Upper lobe of right lung (tissue), 1 donor: ENCODE measurements around the gene SLC9A6. TPM values are rescaled to one million over a fixed set of nuclear protein-coding genes. Genes with fewer than 3 reads are reported as not detected.

Experiments
- ATAC-seq: fragments of 200-7000 bp; cut with Tn5 transposase; one replicate; pipeline ENCODE4 v1.9.1; 2020; ENCODE audit warnings: mild to moderate bottlenecking, moderate library complexity
- DNase-seq: peaks from one replicate; pipeline ENCODE4 v3.0.0-alpha.2; 2020
- H3K27ac ChIP-seq: fragments of 200-600 bp; one replicate; pipeline ENCODE4 v1.8.0; 2022
- H3K27me3 ChIP-seq: fragments of 200-600 bp; one replicate; pipeline ENCODE4 v1.8.0; 2022; ENCODE audit warnings: mild to moderate bottlenecking
- H3K36me3 ChIP-seq: fragments of 200-600 bp; one replicate; pipeline ENCODE4 v1.8.0; 2022
- H3K4me1 ChIP-seq: fragments of 200-600 bp; one replicate; pipeline ENCODE4 v1.8.0; 2022
- H3K4me3 ChIP-seq: fragments of 200-600 bp; one replicate; pipeline ENCODE4 v1.8.0; 2022; ENCODE audit warnings: mild to moderate bottlenecking
- H3K9me3 ChIP-seq: fragments of 200-600 bp; one replicate; pipeline ENCODE4 v1.8.0; 2022
- intact Hi-C: fragments of 100-400 bp; cut with DNase I; formaldehyde crosslinking; loops from one replicate; pipeline ENCODE4 v1.11.0; 2022
- total RNA-seq: library from RNA; stranded (reverse); fragmentation: NEBNext Ultra II Directional; extraction: Animal tissue kit (Norgen Biotek cat#: 25700); gene quantifications from one replicate; pipeline ENCODE4 v1.2.1, GENCODE V29; 2021
- TF ChIP-seq, protein P1 (sequence below): fragments of 200-600 bp; IDR thresholded peaks from one replicate; pipeline ENCODE4 v1.8.0; 2022; ENCODE audit warnings: antibody characterized with exemption
- donor health status: DM: no; HTN: yes; CAD: no; lungs with severe emphysema.

The SLC9A6 gene
- total RNA-seq, 1 donor from 2014 or later: 13.2 TPM

GRCh38 chrX:135984256-135984655 is 979 bp upstream of the SLC9A6 start:
- intact Hi-C loops: no loop called here
- Histone ChIP-seq H3K4me3 (peak overlapping the region; percentile 66), H3K27me3 (no peaks in the 10 kb centered on the region), H3K36me3 (no peaks in the 10 kb centered on the region), H3K4me1 (peaks cover 10% of the 10 kb centered on the region), H3K9me3 (no peaks in the 10 kb centered on the region), H3K27ac (peak overlapping the region; percentile 76)
- TF ChIP-seq, protein P1, sequence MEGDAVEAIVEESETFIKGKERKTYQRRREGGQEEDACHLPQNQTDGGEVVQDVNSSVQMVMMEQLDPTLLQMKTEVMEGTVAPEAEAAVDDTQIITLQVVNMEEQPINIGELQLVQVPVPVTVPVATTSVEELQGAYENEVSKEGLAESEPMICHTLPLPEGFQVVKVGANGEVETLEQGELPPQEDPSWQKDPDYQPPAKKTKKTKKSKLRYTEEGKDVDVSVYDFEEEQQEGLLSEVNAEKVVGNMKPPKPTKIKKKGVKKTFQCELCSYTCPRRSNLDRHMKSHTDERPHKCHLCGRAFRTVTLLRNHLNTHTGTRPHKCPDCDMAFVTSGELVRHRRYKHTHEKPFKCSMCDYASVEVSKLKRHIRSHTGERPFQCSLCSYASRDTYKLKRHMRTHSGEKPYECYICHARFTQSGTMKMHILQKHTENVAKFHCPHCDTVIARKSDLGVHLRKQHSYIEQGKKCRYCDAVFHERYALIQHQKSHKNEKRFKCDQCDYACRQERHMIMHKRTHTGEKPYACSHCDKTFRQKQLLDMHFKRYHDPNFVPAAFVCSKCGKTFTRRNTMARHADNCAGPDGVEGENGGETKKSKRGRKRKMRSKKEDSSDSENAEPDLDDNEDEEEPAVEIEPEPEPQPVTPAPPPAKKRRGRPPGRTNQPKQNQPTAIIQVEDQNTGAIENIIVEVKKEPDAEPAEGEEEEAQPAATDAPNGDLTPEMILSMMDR: no peak
- ATAC-seq (no peak), DNase-seq (no peak)

GRCh38 chrX:135984791-135985156 is 461 bp upstream of the SLC9A6 start:
- Histone ChIP-seq H3K36me3 (no peaks in the 10 kb centered on the region), H3K4me1 (peaks cover 10% of the 10 kb centered on the region), H3K4me3 (peak overlapping the region; percentile 66), H3K27ac (peak overlapping the region; percentile 76), H3K9me3 (no peaks in the 10 kb centered on the region), H3K27me3 (no peaks in the 10 kb centered on the region)
- no peak for DNase-seq
- intact Hi-C loops: no loop called here
- no peak for ATAC-seq
- TF ChIP-seq, protein P1: no peak

DNA sequence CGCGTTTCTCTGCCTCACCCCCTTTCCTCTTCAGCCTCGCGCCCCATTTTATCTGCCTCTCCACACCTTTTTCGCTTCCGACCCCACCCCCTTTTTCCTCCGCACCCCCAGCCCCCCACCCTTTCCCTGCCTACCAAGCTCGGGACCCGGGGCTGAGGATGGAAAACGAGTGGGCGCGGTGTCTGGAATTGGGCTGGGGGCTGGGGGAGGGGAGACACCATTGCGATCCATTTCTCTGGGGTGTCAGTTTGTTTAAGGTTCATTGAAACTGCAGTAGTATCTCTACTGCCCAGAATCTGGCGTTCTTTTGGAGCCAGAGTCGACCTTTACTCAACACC is 707 bp downstream of the SLC9A6 start:
- intact Hi-C loops: no loop called here
- Histone ChIP-seq H3K4me1 (peaks cover 10% of the 10 kb centered on the region), H3K27me3 (no peaks in the 10 kb centered on the region), H3K27ac (peak overlapping the region; percentile 76), H3K9me3 (no peaks in the 10 kb centered on the region), H3K36me3 (no peaks in the 10 kb centered on the region), H3K4me3 (peak overlapping the region; percentile 66)
- ATAC-seq: no peak
- TF ChIP-seq, protein P1: no peak
- DNase-seq: no peak

DNA sequence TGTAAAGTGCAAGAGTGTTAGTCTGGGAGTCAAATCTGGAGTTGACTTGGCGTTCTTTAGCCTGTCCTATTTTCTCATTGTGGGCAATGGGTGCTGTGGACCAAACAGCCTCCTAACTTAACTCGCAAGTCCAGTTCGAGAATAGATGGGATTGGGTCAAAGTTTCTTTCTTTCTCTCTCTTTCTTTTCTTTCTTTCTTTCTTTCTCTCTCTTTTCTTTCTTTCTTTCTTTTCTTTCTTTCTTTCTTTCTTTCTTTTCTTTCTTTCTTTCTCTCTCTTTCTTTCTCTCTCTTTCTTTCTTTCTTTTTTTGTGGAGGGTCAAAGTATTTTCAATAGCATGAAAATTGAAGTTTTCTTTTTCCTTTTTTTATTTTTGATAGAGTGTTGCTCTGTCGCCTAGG is 3.0 kb downstream of the SLC9A6 start:
- no peak overlapping the region for H3K4me3 ChIP-seq
- TF ChIP-seq, protein P1: no peak
- H3K4me1 ChIP-seq: peaks cover 10% of the 10 kb centered on the region
- ATAC-seq (no peak), DNase-seq (no peak)
- H3K27me3 ChIP-seq: no peaks in the 10 kb centered on the region
- no peaks in the 10 kb centered on the region for H3K36me3 ChIP-seq
- H3K9me3 ChIP-seq: no peaks in the 10 kb centered on the region
- no peak overlapping the region for H3K27ac ChIP-seq
- intact Hi-C loops: no loop called here

DNA sequence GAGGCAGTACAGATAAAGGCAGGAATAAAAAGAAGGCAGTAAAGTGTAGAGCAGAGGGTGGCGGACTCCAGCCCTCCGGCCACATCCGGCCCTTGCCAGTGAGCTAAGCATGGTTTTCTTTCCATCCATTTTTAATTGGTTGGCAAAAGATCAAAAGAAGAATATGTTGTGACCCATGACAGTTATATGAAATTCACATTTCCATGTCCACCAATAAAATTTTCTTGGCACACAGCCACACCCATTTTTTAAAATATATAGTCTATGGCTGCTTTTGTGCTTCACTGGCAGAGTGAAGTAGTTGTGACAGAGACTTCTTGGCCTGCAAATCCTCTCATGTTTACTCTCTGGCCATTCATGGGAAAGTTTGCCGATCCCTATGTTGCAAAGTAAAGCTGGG is 29.8 kb downstream of the SLC9A6 start:
- DNase-seq (no peak), ATAC-seq (no peak)
- Histone ChIP-seq H3K36me3 (peaks cover 16% of the 10 kb centered on the region), H3K27me3 (no peaks in the 10 kb centered on the region), H3K4me1 (no peaks in the 10 kb centered on the region), H3K27ac (no peak overlapping the region), H3K9me3 (no peaks in the 10 kb centered on the region), H3K4me3 (no peak overlapping the region)
- intact Hi-C loops: no loop called here
- TF ChIP-seq, protein P1: no peak

- Histone ChIP-seq H3K36me3 (peaks cover 17% of the 10 kb centered on the region), H3K9me3 (no peaks in the 10 kb centered on the region), H3K27me3 (no peaks in the 10 kb centered on the region), H3K4me1 (no peaks in the 10 kb centered on the region), H3K4me3 (no peak overlapping the region), H3K27ac (no peak overlapping the region)
- intact Hi-C loops: no loop called here
- ATAC-seq (no peak), DNase-seq (no peak)
- TF ChIP-seq, protein P1: no peak
Measured at GRCh38 chrX:136016881-136017280, 31.6 kb downstream of the SLC9A6 start.
